Globus pallidus (tissue), 1 donor: ENCODE data around the gene TMOD1.

ENCODE experiments used
- DNase-seq: peaks from one replicate; pipeline ENCODE4 v3.0.0-alpha.2; 2015; ENCODE audit warnings: low spot score

The TMOD1 gene

DNA sequence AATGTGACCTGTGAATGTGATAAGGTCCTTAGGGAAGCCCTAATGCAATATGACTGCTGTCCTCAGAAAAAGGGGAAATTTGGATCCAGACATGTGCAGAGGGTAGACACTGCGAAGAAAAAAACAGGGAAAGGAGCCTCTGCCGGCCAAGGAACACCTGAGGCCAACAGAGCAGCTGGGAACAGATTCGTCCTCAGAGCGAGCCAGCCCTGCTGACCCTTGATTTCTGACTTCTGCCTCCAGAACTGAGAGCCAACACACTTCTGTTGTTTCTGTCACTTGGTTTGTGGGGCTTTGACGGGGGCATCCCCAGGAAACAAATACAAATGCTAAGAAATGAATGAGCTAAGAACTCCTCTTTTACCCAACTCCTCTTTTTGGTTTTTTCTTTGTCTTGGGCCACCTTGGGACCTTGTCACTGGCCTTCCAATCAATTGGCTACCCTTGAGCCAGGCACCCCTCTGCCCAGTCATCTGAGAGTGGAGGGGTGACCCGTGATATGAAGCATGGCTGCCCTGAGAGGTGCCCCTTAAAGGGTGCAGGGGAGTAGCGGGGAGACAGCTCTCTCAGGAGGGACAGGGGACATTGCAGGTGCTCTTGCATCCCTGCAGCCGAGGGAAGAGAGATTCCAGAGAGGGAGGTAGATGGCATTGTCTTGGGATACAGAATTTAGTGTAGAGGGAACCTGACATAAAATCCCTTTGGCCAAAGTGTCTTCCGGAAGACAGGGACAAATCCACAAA, 16.9 kb downstream of the TMOD1 start:
- no peak for DNase-seq

DNA sequence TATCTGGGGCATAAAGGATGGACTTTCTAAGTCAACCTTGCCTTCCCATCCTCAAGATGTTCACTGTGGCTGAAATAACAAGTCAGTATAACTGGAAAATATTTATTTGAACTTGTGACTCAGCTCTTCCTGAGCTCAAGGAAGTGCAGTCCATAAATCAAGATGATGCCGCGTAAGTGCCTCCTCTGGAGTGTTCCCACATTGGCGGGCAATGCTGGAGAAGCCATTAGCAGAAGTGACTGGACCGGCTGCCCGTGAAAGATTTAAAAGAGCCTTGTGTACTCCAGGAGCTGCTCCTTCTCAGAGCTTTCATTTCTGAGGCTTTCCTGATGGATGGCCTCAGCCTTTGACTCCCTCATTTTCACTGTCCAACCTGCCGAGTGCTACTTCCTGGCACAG, 17.4 kb downstream of the TMOD1 start:
- no peak for DNase-seq

DNA sequence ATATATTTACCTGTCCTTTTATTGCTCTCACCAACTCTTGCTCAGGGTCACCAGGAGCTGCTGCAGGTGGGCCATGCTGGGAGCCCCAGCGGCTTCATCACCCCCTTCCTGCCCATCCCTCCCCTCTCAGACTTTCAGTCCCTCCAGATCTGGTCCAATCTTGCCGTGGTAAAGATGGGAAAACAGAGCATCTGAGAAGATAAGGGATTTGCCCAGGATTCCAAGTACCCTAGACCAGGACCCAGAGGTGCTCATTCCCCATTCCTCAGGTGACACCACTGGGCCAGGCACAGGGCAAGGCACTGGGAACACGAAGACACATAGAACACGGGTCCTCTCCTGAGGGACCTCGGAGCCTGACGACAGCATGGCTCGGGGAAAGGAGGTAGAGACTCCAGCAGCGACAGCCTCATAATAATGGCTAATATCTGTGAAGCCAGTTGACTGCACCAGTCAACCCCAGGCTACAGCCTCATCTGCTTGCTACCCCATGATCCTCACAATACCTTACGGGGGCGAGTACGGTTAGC, 18.0 kb downstream of the TMOD1 start:
- DNase-seq, result no peak

DNA sequence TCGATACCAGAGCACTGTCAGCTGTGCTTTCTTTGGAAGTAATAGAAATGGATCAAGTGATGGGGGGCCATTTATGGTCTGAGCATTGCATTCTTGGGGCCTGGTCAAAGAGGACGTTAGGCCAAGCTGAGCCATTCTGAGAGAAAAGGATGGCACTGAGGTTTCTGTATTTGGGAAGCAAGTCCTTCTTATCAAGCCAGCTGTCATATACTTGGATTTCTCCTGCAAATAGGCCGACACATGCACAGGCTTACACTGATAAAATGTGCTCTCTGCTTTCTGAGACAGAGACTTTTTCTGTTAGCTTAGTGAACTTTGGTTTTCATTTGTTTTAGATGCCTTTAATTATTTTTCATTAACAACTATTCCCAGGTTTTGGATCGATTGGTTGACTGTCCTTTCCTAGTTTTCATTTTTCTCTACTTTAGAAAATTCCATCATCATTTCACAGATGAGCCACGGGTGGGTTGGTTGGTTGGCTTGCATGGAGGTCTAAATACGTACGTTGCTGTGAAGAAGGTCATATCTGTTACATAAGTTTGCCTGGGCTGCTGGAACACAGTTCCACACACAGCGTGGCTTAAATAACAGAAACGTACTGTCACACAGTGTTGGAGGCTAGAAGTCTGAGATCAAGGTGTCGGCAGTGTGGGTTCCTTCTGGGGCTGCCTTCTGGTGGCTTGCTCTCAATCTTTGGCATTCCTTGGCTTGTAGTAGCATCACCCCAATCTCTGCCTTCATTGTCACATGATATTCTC, 20.3 kb downstream of the TMOD1 start:
- no peak for DNase-seq

DNA sequence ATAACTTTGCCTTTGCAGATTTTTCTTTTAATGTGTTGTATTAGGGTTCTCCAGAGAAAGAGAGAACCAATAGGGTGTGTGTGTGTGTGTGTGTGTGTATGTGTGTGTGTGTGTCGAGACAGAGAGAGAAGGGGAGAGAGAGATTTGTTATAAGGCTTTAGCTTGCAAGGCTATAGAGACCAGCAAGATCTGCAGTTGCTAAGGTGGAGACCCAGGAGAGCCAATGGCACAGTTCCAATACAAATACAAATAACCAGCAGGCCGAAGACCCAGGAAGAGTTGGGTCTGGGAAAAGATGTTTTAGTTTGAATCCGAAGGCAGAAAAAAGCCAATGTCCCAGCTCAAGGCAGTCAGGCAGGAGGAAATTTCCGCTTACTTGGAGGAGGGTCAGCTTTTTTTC, 23.0 kb downstream of the TMOD1 start:
- no peak for DNase-seq

DNA sequence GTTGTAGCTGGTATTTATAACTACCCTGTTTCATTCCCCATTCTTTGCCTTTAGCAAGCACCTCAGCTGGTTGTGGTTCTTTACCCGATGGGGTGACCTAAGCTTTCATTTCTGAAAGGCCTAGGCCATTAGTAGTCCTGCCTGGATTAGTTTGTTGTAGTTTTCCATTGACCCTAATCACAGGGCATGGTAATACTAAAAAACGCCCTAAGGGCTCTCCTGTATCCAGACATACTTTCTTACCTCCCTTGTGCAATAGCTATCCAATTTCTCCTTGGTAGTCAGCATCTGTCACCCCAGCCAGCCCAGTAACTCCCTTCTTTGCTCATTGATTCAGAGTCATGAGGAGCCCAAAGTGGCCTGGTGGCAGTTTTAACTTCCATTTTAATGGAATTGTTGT, 24.0 kb downstream of the TMOD1 start:
- no peak for DNase-seq

DNA sequence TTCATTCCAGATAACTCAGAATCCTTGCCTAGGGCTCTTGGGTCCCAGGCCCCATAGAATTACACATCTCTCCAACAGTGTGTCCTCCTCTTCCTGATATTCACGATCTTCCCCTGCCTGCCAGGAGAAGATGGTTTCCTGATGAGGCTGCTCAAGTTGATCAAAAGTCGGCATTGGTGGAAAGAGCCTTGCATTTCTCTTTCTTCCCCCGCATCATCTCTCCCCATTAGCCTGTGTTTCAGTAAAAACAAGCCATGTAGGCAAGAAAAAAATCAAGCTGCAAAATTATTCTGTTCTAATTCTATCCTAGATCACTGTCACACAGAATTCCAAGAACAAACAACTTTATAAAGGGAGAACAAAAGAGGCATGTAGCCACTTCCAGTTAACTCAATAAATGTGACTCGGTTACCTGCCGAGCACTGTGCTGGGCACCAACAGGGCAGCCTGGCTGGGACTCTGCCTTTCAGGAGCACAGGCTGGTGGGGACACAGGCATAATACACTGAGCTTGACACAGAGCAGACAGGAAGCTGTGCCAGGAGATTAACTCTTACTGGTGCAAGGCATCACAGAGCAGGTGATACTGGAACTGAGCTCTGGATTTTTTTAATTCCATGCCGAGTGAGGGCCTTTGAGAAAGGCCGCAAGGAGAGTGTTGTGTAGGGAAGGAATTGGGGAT, 25.6 kb downstream of the TMOD1 start:
- no peak for DNase-seq

DNA sequence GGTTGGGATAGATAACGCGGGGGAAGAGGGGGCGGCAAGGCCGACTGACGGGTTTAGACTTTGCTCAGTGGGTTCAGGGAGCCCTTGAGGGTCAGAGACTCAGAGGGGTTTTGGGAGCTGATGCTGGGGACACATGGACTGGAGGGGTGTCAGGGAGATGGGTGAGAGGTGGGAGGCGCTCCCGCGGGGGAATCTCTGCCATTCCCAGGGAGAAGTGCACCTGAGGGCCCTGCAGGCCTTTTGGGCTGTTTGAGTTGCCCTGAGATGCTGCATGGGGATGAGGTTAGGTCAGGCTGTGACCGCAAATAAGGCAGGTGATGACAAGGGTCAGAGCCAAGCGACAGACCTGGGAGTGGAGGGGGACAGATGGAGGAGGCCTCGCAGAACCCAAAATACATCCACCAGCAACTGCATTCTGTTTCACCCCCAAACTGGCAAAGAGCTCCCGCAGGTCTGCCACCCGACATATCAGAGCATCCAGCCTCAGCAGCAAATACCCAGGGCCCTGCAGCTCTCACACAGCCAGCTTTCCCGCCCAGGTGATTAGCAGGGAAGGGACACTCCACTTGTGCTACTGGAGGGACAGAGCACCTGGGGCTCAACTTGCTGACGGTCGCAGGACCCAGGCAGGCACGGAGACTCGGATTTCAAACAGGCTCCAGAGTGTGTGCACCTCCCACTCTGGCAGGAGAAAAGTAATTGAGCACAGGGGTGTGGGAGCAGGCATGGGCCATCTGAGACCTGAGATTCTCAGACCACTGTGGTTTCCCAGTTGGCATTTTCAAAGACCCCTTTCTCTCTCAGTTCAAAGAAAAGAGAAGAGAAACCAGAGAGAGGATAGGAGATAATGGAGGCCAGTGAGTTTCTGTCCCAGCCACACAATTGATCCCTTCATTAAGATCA, 26.4 kb downstream of the TMOD1 start:
- DNase-seq, result no peak

DNA sequence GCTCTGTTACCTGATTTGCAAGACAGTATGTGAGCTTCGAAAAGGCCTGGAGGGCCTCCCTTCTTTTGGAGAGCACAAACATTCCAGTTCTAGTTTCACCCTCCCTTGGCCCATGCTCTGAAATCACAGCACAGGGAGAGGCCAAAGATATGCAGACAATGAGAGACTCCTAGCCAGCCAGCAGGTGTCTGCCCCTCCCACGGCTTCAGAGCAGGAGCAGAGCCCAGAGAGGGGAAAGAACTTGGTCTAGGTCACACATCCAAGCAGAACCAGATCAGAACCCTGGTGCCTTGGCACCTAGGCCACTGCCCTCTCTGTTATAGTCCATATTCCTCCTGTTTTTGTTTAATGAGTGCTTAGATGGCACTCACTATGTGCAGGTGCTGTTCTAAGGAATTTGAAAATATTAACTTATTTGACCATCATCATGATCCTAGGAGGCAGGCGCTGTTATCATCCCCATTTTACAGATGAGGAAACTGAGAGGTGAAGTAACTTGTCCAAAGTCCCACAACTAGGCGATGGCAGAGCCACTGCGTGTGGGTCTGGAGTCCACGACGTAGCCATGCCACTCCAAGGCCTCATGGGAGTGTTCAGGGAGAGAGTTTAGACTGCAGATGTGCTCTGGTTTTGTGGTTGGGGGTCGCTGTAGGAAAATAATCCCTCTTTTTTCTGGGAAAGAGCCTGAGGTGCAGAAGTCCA, 27.2 kb downstream of the TMOD1 start:
- DNase-seq, result no peak

DNA sequence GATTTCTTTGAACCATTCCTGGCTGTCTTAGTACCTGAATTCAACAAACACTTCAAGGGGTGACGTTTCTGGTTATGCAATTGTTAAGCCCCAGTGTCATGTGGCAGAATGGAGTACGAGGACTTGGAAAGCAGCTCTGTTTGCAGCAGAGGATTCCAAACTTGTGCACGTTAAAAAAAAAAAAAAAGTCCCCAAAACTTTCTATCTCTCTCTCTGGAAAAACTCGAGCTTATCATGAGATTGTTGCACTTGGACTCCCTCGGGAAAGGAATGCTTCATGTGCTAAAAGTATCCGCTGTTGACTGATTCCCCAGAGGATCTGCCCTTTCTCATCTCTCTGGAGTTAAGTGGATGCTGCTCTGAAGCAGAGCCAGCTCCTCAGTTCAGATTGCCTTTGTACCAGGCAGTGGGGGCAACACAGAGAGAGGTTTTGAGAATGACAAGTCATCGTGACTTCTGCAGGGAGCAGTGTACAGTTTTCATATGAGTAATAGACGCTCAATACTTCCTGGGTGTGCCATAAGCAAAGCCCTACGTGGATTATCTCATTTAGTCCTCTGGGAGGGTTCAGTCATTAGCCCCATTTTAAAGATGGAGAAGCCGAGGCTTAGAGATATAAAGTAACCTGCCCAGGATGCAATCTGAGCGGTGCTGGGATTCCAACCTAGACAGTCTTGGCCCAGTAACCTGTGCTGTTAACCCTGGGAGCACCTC, 28.1 kb downstream of the TMOD1 start:
- DNase-seq, result peak; percentile 3

DNA sequence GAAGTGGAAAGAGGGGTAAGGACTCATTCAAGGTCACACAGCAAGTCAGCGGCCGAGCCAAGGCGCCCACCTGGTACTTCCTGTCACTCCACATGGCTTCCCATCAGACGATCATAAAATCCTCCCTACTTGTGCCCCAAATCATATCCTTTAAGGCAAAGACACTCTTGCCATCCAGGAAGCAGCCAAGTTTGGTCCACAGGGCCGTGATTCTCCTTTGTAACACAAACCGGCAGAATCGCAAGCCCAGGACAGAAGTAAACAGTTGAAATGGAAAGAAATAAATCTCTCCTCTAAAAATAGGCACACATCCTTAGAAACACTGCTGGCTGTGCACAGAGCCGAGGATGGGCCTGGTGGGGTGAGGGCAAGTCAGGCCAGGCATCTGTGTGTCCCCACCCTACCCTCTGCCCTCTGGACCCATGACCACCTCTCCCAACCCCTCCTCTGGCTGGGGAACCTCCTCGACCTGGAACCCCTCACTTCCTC, 30.5 kb downstream of the TMOD1 start:
- DNase-seq, result no peak

DNA sequence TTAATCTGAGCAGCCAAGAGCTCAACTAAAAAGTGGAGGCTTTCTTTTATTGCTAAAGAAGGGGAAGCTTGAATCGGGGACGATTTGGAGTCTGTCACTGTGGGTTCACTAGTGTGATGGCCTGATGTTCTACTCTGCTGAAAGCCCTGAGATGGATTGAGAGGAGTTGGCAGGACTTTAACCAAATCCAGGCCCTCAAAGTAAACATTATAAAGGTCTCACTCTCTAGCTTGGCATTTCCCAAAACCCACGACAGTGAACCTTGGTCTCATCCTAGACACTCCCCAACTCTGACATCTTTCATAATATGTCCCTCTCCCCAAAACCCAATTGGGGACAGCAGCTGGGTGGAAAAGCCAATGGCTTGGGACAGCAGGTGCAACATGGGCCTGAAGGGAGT, 32.7 kb downstream of the TMOD1 start:
- DNase-seq, result no peak

DNA sequence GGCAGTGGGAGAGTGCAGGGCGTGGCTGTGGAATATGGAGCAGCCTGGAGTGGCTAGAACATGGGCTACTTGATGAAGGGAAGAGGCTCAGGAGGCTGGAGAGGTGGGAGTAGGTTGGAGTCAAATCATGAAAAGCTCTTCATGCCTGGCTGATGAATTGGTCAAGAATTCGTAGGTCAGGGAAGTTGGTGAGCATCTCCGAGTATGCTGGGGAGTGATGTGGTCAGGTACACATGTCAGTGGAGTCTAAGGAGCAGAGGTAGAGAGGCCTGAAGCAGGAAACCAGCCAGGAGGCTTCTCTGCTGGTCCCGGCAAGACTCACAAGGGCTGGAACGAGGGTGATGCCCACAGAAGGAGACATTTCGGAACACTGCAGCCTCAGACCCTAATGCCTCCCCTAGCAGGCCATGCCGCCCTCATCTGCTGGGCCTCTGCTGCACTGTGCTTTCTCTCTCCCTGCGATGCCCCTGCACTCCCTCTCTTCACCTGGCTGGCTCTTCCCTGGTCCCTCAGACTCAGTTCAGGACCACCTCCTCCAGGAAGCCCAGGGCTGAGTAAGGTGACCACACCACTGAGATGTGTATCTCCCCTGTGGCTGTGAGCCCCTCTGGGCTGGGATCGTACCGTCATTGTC, 33.6 kb downstream of the TMOD1 start:
- no peak for DNase-seq

DNA sequence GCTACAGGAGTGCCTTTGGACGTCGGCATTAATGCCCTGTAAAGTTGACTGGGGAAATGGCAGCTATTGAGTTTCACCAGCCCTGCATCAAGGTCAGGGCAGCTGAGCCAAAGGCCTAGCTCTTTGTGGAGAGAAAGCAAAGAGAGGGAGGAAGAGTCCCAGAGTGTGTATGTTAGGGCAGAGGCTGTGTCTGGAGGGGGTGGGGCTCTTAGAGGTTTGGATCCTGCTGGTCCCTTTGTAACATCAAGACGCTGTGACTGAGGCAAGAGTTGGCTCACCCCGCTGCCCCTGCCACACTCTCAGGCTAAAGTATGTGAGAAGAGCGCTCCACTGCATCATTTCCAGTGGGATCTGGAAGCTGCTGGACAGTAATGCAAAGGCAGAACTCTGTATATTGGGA, 34.3 kb downstream of the TMOD1 start:
- no peak for DNase-seq

DNA sequence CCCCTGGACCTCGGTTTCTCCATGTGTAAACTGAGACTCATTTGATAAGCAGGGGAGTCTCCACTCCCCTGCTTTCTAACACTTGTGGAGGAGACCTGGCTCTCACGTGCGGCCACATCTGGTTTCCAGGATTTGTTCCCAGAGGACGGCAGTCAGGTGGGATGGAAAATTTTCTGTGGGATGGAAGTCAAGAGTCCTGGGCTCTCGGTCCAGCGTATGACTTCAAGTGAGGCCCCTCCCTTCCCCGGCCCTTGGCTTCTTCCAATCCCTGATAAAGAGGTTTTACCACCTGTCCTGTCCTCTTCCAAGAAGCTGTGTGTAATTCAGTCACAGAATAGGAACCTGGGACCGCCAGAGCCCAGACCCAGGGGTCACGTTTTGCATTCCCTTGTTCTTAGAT, 35.0 kb downstream of the TMOD1 start:
- DNase-seq, result no peak

DNA sequence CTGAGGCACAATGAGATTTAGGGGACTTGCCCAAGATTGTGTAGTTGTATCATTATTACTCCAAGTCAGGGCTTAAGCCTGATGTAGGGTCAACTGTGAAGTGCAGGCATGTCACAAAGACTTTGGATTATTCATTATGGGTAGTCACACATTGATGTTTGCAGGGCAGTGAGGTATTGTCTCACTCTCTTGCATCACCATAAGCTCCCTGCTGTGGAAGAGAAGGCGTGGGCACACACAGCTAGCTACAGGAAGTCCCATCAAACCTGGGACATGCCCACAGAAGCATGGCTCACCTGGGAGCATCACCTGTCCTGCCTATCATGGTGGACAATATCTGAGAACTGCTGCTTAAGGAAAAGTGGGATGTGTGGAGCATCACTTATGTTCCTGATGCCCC, 42.1 kb downstream of the TMOD1 start:
- no peak for DNase-seq

DNA sequence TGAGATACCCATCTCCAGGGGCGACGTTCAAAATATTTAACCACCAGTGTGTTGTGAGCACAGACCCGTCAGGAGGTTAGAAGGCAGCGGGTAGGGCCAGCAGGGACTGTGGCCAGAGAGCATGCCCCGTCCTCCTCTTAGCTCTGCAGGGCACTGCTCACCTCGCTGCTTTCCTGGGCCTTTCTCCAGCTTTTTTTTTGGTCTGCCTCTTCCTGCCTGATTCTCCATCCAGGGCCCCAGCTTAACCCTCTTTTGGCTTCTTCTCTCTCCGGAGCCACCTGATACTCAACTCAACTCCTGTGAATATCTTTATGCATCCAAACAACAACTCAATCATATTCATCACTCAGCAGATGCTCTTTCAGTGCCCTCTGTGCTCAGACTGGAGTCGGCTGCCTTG, 44.0 kb downstream of the TMOD1 start:
- no peak for DNase-seq

DNA sequence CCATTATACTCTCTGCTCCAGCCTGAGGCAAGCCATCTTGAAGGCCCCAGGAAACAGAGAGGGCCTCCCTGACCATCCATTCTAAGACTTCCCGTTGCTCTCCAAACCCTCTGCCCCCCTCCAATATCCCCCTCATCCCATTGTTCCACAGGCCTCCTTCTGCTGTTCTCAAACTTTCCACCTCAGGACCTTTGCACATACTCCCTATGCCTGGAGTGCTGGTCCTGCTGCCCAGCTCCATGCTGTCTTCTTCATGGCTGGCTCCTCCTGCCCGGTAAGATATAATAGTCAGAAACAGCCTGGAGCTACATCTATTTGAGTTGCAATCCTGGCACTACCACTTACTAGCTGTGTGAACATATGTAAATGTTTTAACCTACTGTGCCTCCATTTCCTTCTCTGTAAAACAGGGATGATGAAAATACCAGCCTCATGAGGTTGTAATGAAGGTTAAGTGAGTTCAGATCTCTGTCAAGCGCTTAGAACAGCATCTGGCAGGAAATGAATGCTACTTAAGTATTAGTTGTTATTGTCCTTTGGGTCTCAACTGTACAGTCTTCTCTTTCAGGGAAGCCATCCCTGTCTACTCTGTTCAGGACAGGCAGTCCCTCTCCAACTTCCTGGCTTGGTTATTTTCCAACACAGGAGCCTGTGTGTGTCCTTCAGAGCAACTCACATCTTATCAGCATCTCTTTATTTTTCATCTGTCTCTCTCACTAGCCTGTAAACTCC, 45.8 kb downstream of the TMOD1 start:
- no peak for DNase-seq

DNA sequence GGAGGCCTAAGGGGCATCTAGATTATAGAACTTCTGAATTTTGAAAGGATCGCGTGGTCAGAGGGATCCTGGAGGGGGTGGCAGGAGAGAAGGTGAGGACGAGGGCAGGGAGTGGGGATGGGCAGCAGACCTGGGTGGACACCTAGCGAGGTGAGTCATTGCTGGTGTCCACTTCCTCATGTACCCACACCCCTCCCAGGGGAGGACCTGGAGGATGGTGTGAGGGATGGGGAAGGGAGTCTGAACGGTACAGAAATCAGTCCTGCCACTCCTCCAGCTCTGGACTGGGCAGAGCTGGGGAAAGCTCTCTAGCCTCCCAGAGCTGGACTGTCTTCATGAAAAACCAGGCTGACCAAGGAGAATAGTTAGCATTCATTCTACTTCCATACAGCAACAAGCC, 46.9 kb downstream of the TMOD1 start:
- DNase-seq, result no peak
